HG03565 (cell line): ENCODE data around the gene OR51L1.
"Not testable (repeated sequence)": the region's sequence is repeated elsewhere in the genome, so short reads cannot be mapped to it uniquely, and the experiment has no call there.

Experiments
- ATAC-seq: cut with Tn5 transposase; IDR thresholded peaks from one replicate; pipeline ENCODE4 v1.9.1; 2021; ENCODE audit warnings: mild to moderate bottlenecking, moderate library complexity; ENCODE audit not compliant: unreplicated experiment

The OR51L1 gene, protein sequence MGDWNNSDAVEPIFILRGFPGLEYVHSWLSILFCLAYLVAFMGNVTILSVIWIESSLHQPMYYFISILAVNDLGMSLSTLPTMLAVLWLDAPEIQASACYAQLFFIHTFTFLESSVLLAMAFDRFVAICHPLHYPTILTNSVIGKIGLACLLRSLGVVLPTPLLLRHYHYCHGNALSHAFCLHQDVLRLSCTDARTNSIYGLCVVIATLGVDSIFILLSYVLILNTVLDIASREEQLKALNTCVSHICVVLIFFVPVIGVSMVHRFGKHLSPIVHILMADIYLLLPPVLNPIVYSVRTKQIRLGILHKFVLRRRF

DNA sequence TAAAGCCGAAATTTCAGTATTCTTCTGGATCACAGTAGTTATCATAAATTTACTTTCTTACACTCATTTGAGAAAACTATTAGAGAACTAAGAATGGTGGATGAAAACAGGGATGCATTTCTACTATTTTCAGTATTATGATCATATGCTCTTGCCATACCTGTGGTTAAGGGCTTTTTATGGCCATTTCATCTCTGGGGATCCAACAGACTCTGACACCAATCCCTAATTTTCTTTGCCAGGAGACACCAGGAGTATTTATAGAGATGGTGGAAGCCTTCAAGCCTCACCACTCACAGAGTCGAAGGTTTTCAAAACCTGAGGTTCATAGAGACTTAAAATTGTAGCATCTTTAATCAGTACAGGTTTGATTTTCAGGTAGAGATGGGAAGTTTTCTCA is at the start of gene OR51L1:
Gene OR51L1, plus strand, starts transcription at position 301 of the 400 bp plus-strand sequence. CDS start 4,132 bp downstream, outside the sequence.
- no peak for ATAC-seq

DNA sequence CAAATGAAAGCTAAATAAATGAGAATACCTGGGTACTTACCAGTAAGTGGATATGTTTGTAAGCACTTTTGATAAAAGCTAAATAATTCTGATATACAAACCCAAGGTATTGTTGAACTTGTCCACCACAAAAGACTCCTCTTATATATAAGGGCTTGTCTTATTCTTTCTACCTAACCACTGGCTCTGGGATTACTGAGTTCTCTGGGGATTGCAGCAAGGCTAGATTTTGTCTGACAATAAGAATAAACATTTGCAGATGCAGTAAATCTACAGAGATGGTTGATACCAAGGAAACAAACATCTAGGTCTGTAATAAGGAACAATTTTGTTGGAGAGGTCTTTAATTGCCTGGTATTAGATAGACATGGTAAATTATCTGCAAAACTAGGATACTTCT is 47.1 kb upstream of the OR51L1 start, which contains the start of gene OR51A4:
Gene OR51A4, minus strand, starts transcription at position 101 of the 400 bp plus-strand sequence. CDS start 505 bp downstream, outside the sequence.
- ATAC-seq = no peak

DNA sequence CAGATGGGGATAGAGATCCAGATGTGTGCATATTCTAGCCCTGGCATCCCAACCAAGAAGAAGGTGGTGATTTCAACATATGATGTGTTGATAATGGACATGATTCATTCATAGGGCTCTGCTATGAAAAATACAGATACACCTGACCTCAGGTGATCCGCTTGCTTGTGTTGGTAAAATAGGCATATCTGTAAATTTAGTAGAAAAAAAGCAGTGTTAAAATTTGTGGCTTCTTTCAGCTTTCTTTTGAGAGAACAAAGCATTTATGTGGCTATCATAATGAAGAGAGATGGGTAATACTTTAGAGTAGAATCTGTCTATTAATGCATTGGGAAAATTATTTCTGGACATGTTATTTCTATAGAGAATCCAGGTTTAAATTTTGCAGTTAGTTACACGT is 39.0 kb upstream of the OR51L1 start, which contains the start of gene OR51A2:
Gene OR51A2, minus strand, starts transcription at position 101 of the 400 bp plus-strand sequence. Its CDS starts 0 bp downstream, at position 101.
- ATAC-seq = not testable (repeated sequence)

DNA sequence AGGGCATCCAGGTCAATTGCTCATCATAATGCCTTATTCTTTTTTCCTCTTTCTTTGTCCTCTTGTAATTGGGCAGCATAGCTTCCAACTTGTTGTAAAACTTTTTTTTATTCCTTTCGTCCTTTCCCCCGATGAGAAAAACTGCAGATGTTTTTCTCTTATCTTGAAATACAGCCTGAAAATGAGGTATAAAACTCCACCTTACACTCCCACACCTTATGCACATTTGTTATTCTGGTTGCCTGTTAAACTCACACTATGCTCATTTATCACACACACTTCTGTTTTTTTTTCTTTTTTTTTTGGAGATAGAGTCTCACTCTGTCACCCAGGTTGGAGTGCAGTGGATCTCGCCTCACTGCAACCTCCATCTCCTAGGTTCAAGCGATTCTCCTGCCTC is 37.3 kb upstream of the OR51L1 start:
- ATAC-seq = no peak

DNA sequence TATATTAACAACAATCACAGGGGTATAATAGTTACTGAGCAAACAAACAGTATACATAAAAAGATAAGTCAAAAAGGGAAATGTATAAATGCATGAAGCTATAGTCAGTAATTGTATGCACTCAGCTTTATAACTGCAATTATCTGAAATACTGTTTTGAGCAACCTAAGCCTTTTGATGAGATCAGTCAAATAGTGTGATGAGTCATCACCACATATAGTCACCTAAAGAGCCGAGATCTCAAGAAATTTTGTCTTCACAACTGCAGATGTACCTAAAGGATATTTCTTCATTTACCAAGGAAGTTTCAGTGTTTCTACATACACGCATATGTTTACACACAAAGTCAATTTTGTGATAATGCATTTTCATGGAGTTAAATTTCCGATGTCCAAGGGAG is 33.8 kb upstream of the OR51L1 start:
- no peak for ATAC-seq

DNA sequence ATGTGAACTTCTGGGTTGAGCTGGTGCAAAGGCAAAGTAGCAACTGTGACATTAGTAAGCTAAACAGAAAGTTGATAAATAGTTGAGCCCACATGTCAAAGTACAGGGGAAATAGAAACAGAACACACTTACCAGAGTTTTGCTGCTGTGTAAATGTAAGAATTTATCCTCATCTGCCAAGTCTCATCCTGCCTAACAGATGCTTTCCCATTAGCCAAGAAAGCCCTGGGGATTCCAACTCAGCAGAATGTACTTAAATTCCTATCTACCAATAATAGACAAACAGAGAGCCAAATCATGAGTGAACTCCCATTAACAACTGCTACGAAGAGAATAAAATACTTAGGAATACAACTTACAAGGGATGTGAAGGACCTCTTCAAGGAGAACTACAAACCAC is 31.8 kb upstream of the OR51L1 start:
- no peak for ATAC-seq

DNA sequence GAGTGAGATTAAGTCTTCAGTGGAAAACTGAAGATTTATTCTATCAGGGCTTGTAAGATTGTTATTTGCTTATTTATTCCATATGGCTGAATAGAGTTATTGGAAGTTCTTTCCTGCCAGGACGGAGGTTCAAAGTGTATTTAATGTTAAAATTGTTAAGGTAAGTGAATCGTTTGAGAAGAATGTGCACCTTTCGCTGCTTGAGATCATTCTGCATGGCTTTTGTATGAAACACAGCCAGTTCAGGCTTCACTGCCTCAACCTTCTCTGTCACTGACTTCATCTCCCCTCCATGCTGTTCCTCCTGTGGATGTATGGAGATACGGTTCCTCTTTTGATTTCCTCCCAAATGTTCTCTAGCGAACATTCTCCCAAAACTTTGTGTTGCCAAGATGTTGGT is 19.2 kb upstream of the OR51L1 start:
- ATAC-seq = no peak

DNA sequence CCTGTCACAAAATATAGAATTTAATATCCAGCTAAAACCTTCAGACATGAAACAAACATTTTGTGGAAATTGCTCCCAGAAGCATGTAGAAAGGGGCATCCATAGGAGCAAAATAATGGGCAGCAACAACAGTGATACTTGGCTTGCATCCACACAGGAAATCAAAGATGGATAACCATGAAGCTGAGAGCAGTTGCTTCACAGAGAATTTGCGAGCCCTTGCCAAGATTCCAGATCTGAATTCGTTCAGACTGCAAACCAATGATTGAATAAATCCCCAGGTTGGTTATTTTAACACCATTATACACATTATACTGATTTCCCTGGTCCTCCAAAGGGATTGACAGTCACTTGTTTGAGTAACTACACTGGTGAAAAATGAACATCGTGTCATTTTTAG is 15.6 kb upstream of the OR51L1 start:
- ATAC-seq = no peak

DNA sequence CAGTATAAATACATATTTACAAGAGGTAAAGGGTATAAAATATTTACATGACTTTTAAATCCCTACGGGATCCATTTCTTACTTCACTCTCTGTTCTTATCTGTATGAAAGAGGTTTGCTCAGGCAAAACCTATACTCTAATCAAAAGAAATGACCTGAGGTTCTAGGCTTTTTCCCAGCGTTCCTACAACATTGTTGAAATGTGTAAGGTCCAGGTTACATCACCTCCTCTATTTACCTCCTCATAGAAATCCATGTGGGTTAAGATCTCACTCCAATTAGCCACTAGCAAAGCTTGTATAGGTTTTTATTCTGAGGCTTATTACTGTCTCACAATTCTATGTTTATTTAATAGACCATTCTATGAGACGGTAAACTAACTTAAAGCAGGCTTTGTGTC is 12.0 kb upstream of the OR51L1 start:
- ATAC-seq = no peak

DNA sequence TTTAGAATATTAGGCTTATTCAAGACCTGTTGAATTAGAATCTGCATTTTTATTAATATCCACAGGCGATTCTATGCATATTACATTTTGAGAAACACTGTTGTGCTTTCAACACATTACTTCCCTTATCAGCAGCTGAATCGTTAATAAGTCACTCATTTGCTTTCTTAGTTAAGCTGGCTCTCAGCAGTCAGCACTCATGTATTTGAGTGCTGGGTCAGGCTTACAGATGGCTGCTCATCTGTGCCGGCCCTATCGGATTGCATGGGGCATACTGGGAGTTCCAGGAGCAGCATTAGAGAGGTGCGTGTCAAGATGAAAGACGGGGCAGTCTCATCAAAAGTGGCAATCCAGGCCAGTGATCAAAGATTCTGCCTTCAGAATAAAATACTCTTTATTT is 10.8 kb upstream of the OR51L1 start:
- no peak for ATAC-seq

DNA sequence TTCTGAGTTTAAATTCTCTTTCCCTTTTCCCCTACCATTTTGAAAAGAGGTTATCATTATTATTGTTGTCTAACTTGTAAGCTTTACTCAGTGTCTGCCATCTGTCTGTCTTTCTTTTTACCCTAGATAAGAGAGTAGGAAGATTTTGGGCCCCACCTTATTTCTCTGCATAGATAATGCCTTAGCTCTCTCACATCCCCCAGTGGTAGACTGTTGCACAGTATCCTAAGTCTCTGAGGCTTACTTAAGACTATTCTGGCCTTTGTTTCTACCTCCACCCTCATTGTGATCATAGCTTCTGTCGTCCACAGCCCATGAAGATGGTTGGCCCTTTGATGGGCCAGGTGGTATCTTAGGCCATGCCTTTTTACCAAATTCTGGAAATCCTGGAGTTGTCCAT is 3.6 kb upstream of the OR51L1 start:
- no peak for ATAC-seq

DNA sequence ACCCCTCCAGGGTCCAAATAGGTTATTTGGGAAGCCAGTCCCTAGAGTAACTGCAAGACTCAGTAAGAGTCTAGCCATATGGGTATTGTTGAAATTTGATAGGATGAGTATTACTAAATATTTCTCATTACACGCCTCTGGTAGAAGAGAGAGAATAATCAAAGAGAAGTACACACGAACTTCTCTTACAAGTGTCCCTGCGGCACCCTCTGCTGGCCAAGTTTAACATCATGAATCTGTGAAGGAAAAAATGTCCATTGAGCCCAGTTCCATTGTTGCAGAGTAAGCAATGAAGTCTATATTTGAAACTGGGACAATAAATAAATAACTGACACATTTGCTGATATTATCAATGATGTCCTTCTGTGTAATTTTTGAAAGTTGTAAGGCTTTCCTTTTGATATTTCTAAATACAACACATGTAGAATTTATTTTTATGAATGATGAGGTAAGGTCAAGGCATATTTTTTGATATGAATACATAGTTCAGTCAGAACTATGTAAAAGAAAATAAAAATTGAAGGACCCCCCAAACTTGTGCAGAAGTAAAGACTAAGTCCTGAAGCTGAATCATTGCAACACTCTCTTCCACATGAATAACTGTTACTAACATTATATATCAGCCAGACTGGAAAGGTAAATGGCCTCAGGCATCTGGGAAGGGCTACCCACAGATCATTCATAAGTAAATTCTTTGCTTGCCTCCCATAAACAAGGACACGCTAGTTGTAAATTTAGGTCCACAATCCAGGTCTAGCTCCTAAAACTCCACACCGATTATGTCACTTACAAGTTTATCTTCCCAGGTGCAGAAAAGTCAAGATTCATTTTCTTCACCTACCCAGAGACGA is 10.0 kb downstream of the OR51L1 start:
- ATAC-seq = no peak

DNA sequence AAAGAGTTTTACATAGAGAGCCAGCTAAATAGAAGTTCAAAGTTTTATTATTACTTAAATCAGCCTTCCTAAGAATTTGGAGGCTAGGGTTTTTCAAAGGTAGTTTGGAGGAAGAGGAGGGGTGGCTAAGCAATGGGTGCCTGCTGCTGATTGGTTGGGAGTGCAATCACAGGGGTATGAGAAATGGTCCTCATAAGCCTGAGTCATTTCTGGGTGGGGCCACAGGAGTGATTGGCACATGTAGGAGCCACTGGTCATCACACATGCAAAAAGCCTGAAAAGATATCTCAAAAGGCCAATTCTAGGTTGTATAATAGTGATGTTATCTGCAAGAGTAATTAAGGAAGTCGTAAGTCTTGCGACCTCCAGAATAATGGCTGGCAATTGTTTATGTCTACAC is 12.9 kb downstream of the OR51L1 start:
- ATAC-seq = no peak

DNA sequence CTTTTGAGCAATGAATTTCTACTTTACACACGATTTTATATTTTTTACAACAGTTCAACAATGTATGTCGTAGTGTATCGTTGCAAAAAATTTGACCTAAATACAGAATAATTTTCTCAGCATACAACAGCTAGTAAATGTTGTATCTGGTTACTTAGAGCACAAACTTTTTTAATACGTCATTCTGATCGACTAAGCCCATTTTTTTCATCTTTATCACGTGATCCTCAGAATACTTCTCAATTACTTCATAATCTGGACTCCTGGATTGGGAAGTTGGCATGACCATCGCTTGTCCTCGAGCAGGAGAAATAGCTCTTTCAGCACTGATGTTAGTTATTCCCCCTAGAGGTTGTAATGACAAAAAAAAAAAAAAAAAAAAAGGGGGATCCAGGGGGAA is 16.6 kb downstream of the OR51L1 start:
- ATAC-seq = no peak

DNA sequence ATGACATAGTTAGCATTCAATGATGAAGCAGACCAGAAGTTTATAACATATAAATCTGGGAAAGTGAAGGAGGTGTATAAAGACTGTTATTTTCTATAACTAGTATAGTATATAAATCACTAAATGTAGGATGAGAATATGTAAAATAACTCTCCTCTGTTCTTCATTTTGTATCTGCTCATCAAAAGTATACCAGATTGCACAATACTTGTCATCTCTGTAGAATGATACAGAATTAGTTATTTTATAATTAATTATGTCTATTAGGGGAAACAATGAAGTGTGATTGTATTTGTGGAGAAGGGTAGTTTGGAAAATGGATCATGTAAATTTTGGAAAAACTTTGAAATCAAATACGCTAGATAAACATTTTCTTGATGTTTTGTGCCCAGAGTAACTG is 18.4 kb downstream of the OR51L1 start:
- no peak for ATAC-seq

DNA sequence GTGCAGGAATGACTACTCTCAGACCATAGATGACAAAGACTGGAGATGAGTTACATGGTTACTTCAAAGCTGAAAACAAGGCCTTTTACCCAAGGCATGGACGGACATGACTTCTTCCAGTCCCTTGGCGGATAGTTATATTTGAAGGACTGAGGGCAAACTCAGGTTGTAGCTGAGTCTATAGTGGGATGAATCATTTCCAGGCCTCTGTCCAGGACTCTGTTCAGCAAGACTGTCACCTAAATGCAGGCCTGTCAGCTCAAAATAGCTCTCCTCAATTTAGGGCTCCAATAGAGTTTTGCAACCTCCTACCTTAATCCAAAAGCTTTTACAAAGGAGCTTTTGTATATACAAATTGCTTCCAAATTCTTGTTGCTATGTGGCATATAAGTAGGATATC is 27.3 kb downstream of the OR51L1 start:
- ATAC-seq = no peak

DNA sequence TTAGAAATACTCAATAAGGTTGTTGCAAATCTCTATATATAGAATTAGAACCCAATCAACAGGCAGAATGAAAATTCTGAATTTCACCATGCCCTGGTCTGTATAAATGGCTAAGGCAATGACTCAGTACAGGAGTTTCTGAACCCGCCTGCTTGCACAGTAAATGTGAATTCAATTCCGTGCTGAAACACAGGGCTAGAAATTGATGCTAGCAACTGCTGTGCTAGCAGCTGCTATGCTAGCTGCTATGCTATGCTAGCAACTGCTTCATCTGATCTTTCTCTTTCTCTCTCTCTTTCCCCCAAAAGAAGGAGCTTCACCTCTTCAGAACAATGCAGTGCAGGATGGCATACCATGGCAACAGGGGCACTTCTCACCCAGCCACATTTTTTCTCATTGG is 42.0 kb downstream of the OR51L1 start:
- no peak for ATAC-seq

DNA sequence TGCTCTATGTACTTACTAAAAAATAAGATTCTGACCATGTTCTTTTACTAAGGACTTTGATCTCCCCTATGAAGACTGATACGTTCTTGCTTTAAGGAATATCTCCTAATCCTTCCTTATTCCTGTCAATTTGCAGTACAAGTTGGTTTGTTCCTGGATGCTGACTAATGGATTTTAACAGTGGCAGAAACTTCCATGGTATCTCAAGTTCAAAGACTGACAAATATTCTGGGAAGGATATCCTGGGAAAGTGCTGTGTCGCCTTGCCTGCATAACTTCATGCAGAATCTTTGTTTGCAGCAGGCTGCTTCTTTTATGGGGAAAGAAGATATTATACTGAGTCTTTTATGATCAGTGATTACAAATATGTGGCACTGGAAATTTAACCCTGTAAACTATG is 43.3 kb downstream of the OR51L1 start:
- no peak for ATAC-seq

DNA sequence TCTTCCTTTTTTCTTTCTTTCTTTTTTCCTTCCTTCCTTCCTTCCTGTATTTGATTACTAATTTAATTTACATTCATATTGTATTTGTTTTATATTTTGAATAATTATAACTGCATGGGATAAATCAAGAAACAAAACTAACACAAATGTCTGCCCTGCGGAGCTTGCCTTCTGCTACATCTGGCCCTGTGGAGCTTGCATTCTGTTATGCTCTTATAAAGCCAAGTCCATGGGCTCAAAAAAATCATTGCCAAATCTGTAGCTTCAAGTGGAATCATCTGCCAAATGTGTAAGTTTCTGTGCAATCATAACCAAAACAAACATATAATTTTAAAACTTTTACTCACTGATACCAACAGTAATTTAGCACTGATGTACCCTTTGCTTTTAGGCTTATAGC is 43.7 kb downstream of the OR51L1 start:
- no peak for ATAC-seq

DNA sequence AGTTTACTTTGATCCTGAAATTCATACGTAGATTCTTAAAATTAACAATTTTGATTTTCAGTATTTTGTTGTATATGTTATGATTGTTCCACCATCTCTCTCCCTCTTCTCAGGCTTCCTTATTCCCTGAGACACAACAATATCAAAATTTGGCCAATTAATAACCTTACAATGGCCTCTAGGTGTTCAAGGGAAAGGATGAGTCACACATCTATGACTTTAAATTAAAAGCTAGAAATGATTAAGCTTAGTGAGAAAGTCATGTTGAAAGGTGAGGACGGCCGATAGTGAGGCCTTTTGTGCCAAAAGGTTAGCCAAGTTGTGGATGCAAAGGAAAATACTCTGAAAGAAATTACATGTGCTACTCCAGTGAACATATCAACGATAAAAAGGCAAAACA is 46.2 kb downstream of the OR51L1 start:
- no peak for ATAC-seq

DNA sequence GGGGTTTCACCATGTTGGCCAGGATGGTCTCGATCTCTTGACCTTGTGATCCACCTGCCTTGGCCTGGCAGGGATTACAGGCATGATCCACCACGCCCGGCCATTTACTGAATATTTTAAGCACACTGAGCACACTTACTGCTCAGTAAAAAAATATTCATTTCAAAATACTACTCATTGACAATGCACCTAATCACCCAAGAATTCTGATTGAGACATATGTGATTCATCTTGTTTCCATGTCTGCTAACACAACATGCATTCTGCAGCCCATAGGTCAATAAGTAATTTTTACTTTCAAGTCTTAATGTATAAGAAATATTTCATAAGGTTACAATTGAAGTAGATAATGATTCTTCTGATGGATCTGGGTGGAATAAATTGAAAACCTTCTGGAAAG is 47.4 kb downstream of the OR51L1 start:
- no peak for ATAC-seq

DNA sequence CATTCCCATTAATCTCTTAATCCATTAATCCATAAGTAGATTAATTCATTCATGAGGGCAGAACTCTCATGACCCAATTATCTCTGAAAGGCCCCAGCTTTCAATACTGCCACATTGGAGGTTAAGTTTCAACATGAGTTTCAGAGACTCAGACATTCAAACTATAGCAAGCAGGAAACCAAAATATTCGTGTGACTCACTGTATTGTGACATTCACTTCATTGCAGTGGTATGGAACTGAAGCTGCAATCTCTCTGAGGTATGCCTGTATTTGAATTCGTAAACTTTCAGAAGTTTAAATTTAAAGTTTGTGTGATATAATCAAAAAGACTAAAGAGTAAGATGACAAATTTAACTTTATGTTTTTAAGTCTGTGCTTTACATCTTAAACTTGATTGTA is 48.7 kb downstream of the OR51L1 start:
- ATAC-seq = no peak
